NT2/D1 (cell line): Measurements from ENCODE around the gene MPHOSPH10.
"Not testable (repeated sequence)": the region's sequence is repeated elsewhere in the genome, so short reads cannot be mapped to it uniquely, and the experiment has no call there.

Source experiments
- DNase-seq: peaks from one replicate; pipeline ENCODE4 v3.0.0-alpha.2; 2011; ENCODE audit warnings: low read depth, low spot score
- H3K27me3 ChIP-seq: 2 replicates; pipeline ENCODE4 v1.6.0; 2011; ENCODE audit warnings: mild to moderate bottlenecking; ENCODE audit not compliant: insufficient read length, insufficient read depth
- H3K36me3 ChIP-seq: 2 replicates; pipeline ENCODE4 v1.6.1; 2011; ENCODE audit warnings: mild to moderate bottlenecking, low read length, mixed read lengths; ENCODE audit not compliant: insufficient read depth, insufficient read length
- H3K4me1 ChIP-seq: 2 replicates; pipeline ENCODE4 v1.5.1; 2011; ENCODE audit not compliant: insufficient read depth, insufficient read length
- H3K4me3 ChIP-seq: 2 replicates; pipeline ENCODE4 v1.5.1; 2011; ENCODE audit warnings: low read depth; ENCODE audit not compliant: insufficient read length
- H3K9ac ChIP-seq: 2 replicates; pipeline ENCODE4 v1.6.0; 2011; ENCODE audit warnings: low read depth; ENCODE audit not compliant: insufficient read length
- H3K9me3 ChIP-seq: 2 replicates; pipeline ENCODE4 v1.5.1; 2011; ENCODE audit warnings: mild to moderate bottlenecking, low read length; ENCODE audit not compliant: insufficient read depth
- SUZ12 ChIP-seq: IDR thresholded peaks from 2 replicates; pipeline ENCODE4 v1.6.1; 2011; ENCODE audit not compliant: insufficient read length, insufficient read depth; ENCODE audit errors: extremely low read depth
- YY1 ChIP-seq: IDR thresholded peaks from 2 replicates; pipeline ENCODE4 v1.6.1; 2011; ENCODE audit not compliant: insufficient read length, insufficient read depth
- ZNF274 ChIP-seq: IDR thresholded peaks from 2 replicates; pipeline ENCODE4 v1.6.1; 2011; ENCODE audit warnings: mild to moderate bottlenecking, low read depth, low read length

Gene MPHOSPH10

GRCh38 chr2:71156573-71156972, 26.1 kb downstream of the MPHOSPH10 start:
- DNase-seq, result peak; percentile 63
- Histone ChIP-seq H3K4me1 (peaks cover 8% of the 10 kb centered on the region), H3K27me3 (no peaks in the 10 kb centered on the region), H3K4me3 (no peak overlapping the region), H3K9ac (no peak overlapping the region), H3K9me3 (no peaks in the 10 kb centered on the region), H3K36me3 (no peaks in the 10 kb centered on the region)
- no peak for TF ChIP-seq YY1
- TF ChIP-seq ZNF274, result no peak
- no peak for TF ChIP-seq SUZ12

DNA sequence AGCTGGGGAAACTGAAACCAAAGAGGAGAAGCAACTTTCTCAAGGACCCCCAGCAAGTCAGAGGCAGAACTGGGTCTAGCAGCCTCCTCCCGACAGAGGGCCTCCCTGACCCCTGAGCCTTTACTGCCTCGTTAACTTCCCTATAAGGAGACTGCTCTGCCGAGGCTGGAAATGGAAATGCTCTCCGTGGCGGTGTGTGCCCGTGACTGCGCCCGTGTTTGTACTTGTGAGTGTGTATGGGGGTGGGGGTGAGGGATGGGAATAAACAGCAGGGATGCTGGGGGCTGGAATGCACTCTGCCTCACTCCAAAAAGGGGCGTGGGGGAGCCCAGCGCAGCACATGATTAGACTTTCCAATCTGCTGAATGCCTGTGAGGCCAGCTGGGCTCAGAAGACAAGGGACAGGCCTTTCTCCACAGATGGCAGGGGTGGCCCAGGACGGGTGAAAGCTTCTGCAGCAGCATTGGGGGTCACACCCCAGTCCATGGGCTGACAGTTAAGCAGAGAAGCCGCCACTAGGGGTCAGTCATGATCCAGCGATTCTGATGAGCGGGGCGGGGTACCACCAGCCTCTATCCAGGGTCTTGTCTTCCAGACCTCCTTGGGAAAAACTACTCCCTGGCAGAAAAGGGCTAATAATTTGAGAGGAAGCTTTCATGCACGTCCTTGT, 26.8 kb downstream of the MPHOSPH10 start:
- Histone ChIP-seq H3K4me3 (no peak overlapping the region), H3K9me3 (no peaks in the 10 kb centered on the region), H3K4me1 (peaks cover 8% of the 10 kb centered on the region), H3K36me3 (no peaks in the 10 kb centered on the region), H3K27me3 (no peaks in the 10 kb centered on the region), H3K9ac (peak overlapping the region; percentile 32)
- TF ChIP-seq ZNF274, result no peak
- no peak for TF ChIP-seq SUZ12
- TF ChIP-seq YY1, result no peak
- DNase-seq, result peak; percentile 66

- no peak for DNase-seq
- no peak overlapping the region for H3K9ac ChIP-seq
- no peaks in the 10 kb centered on the region for H3K9me3 ChIP-seq
- no peaks in the 10 kb centered on the region for H3K36me3 ChIP-seq
- no peak overlapping the region for H3K4me3 ChIP-seq
- H3K27me3 ChIP-seq, result no peaks in the 10 kb centered on the region
- TF ChIP-seq ZNF274, result no peak
- TF ChIP-seq SUZ12, result no peak
- no peak for TF ChIP-seq YY1
- no peaks in the 10 kb centered on the region for H3K4me1 ChIP-seq
Observed at GRCh38 chr2:71166812-71167211, 36.4 kb downstream of the MPHOSPH10 start.

GRCh38 chr2:71173096-71173495, 42.7 kb downstream of the MPHOSPH10 start:
- Histone ChIP-seq H3K9me3 (no peaks in the 10 kb centered on the region), H3K4me1 (peaks cover 5% of the 10 kb centered on the region), H3K27me3 (no peaks in the 10 kb centered on the region), H3K9ac (no peak overlapping the region), H3K36me3 (no peaks in the 10 kb centered on the region), H3K4me3 (no peak overlapping the region)
- TF ChIP-seq YY1 (no peak), SUZ12 (no peak), ZNF274 (no peak)
- DNase-seq, result no peak

DNA sequence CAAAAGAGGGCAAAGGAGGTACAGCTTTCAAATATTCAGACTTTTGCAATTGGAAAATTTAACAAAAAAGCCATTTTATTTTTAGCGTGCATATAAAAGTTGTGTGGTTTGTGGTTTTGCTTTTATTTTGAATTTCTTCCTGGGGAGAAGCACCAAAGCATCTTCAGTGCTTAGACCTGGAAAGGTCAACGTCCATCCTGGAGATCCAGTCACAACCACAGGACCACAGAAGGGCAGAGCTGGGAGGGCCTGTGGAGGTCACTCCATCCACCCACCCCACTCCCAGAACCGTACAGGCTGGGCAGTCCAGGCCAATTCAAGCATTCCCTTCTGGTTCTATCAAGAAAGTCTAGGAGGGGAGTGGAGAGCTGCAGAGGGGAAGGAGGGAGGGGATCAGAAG, 43.8 kb downstream of the MPHOSPH10 start:
- no peak overlapping the region for H3K9ac ChIP-seq
- H3K27me3 ChIP-seq, result no peaks in the 10 kb centered on the region
- H3K36me3 ChIP-seq, result no peaks in the 10 kb centered on the region
- no peaks in the 10 kb centered on the region for H3K9me3 ChIP-seq
- DNase-seq, result no peak
- H3K4me3 ChIP-seq, result no peak overlapping the region
- H3K4me1 ChIP-seq, result peaks cover 5% of the 10 kb centered on the region
- TF ChIP-seq ZNF274 (no peak), YY1 (no peak), SUZ12 (no peak)

DNA sequence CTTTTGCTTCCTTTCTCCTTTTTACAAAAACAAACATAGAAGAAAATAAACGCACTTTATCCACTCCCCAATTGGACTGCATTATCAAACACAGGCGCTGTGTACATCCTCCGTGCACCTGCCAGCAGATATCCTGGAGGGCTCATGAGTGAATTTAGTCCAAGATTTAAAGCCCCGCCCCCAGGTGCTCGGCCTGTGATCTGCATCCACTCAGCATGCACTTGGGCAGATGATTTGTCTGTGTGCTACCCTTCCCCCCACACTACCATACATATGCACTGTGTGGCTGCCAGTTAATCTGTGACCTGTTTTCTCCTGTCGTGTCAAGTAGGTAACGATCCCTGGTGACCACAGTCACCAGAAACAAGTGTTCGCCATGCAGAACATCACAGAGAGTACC, 48.4 kb downstream of the MPHOSPH10 start:
- H3K4me3 ChIP-seq, H3K9ac ChIP-seq, DNase-seq: not testable (repeated sequence)

GRCh38 chr2:71181316-71181715, 50.9 kb downstream of the MPHOSPH10 start:
- no peak overlapping the region for H3K9ac ChIP-seq

More for the DNA sequence above, 48.4 kb downstream of the MPHOSPH10 start:
- H3K4me1 ChIP-seq, H3K9me3 ChIP-seq, H3K36me3 ChIP-seq, H3K27me3 ChIP-seq: not testable (repeated sequence)

GRCh38 chr2:71183306-71184115, 53.1 kb downstream of the MPHOSPH10 start:
- not testable (repeated sequence) for H3K4me3 ChIP-seq, H3K27me3 ChIP-seq, H3K4me1 ChIP-seq, H3K9ac ChIP-seq, H3K36me3 ChIP-seq, H3K9me3 ChIP-seq, DNase-seq

More at GRCh38 chr2:71181316-71181715, 50.9 kb downstream of the MPHOSPH10 start:
- DNase-seq, result no peak
- no peak for TF ChIP-seq SUZ12
- no peak for TF ChIP-seq ZNF274
- TF ChIP-seq YY1, result no peak
- Histone ChIP-seq H3K4me3 (no peak overlapping the region), H3K9me3 (no peaks in the 10 kb centered on the region), H3K4me1 (peaks cover 6% of the 10 kb centered on the region), H3K36me3 (no peaks in the 10 kb centered on the region), H3K27me3 (no peaks in the 10 kb centered on the region)
